IgD-negative memory B cell (primary cell): ENCODE results near the gene TSPY4. TPM values are rescaled to one million over a fixed set of nuclear protein-coding genes. Genes with fewer than 3 reads are reported as not detected.
"Not testable (repeated sequence)": the region's sequence is repeated elsewhere in the genome, so short reads cannot be mapped to it uniquely, and the experiment has no call there.

Experiments
- H3K27ac Mint-ChIP-seq, 3 donors: one replicate each; pipeline ENCODE4 v1.8.0; 2020 to 2022; ENCODE audit warnings: mild to moderate bottlenecking in 3 of 3, mixed read lengths in 3 of 3, moderate library complexity in 1 of 3
- H3K27me3 Mint-ChIP-seq: one replicate; pipeline ENCODE4 v1.8.0; 2021; ENCODE audit warnings: mixed read lengths
- H3K36me3 Mint-ChIP-seq: one replicate; pipeline ENCODE4 v1.8.0; 2020; ENCODE audit warnings: mild to moderate bottlenecking, mixed read lengths
- H3K4me1 Mint-ChIP-seq, 3 donors: one replicate each; pipeline ENCODE4 v1.8.0; 2020 to 2022; ENCODE audit warnings: mixed read lengths in 3 of 3, mild to moderate bottlenecking in 1 of 3
- H3K4me3 Mint-ChIP-seq, 4 donors: one replicate each; pipeline ENCODE4 v1.8.0; 2020 to 2022; ENCODE audit warnings: mild to moderate bottlenecking in 4 of 4, mixed read lengths in 4 of 4, moderate library complexity in 3 of 4
- H3K9me3 Mint-ChIP-seq, 3 donors: one replicate each; pipeline ENCODE4 v1.8.0; 2020 to 2021; ENCODE audit warnings: mixed read lengths in 3 of 3, mild to moderate bottlenecking in 1 of 3
- polyA plus RNA-seq: library from polyadenylated mRNA; unstranded; fragments of 300-500 nt; fragmentation: Illumina TruSeq; gene quantifications from one replicate; pipeline ENCODE4 v1.2.3, GENCODE V29; 2021

Gene TSPY4, protein sequence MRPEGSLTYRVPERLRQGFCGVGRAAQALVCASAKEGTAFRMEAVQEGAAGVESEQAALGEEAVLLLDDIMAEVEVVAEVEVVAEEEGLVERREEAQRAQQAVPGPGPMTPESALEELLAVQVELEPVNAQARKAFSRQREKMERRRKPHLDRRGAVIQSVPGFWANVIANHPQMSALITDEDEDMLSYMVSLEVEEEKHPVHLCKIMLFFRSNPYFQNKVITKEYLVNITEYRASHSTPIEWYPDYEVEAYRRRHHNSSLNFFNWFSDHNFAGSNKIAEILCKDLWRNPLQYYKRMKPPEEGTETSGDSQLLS
- not detected for polyA plus RNA-seq

GRCh38 chrY:9337164-9337563 lies at the start of gene TSPY4:
TSS of gene TSPY4 (plus strand) at chrY:9337464. CDS start at chrY:9337510, 46 bp downstream.
- H3K4me3 Mint-ChIP-seq, H3K9me3 Mint-ChIP-seq, H3K36me3 Mint-ChIP-seq, H3K27me3 Mint-ChIP-seq, H3K27ac Mint-ChIP-seq, H3K4me1 Mint-ChIP-seq: not testable (repeated sequence)

DNA sequence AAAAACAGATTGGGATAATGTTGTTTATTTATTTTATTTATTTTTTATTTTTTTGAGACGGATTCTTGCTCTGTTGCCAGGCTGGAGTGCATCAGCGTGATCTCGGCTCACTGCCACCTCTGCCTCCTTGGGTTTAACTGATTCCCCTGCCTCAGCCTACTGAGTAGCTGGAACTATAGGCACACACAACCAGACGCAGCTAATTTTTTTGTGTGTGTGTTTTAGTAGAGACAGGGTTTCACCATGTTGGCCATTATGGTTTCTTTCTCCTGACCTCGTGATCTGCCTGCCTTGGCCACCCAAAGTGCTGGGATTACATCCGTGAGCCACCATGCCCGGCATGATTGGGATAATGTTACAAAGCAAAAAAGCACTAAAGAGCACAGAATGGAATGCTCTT lies 16.3 kb upstream of the TSPY4 start:
- H3K4me3 Mint-ChIP-seq: no peak overlapping the region

DNA sequence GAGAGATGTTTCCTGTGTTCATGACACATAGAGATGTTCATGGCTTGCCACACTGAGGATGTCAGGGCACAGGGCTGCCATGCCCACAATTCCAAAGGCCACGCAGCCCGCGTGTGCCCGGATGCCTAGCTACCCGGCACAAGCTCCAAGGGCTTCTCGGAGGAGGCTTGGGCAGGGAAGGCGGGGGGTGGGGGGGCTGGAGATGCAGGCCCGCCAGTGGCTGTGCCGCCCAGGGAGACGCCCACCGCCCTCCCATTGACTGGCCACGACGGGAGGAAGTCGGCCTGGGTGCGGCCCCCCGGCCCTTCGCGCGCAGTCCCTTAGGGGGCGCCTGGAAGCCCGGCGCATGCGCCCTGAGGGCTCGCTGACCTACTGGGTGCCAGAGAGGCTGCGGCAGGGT lies 20.2 kb downstream of the TSPY4 start, which contains the start of gene TSPY8:
Gene TSPY8, plus strand, starts transcription at position 301 of the 400 bp plus-strand sequence. Its CDS starts 46 bp downstream, at position 347.
- H3K4me1 Mint-ChIP-seq, H3K36me3 Mint-ChIP-seq, H3K27ac Mint-ChIP-seq, H3K9me3 Mint-ChIP-seq, H3K27me3 Mint-ChIP-seq, H3K4me3 Mint-ChIP-seq: not testable (repeated sequence)

More for the DNA sequence above, 16.3 kb upstream of the TSPY4 start:
- Mint-ChIP-seq H3K4me1 (no peaks in the 10 kb centered on the region), H3K9me3 (no peaks in the 10 kb centered on the region), H3K27ac (no peak overlapping the region), H3K36me3 (no peaks in the 10 kb centered on the region), H3K27me3 (no peaks in the 10 kb centered on the region)

Other genes with a start within 250 kb of the TSPY4 start
- gene TSPY8, start 20.3 kb downstream of the TSPY4 start, polyA plus RNA-seq: not detected
- gene TSPY3, start 61.0 kb downstream of the TSPY4 start, polyA plus RNA-seq: not detected
- gene TSPY1, start 129.5 kb downstream of the TSPY4 start, polyA plus RNA-seq: not detected
- gene TSPY9, start 149.8 kb downstream of the TSPY4 start, polyA plus RNA-seq: not detected
- gene TSPY10, start 190.4 kb downstream of the TSPY4 start, polyA plus RNA-seq: not detected